ENCODE measurements around the gene CD74. TPM values are rescaled to one million over a fixed set of nuclear protein-coding genes. Genes with fewer than 3 reads are reported as not detected.

CD74 gene
- 100 to 1,000 TPM; 176 to 214 TPM for total RNA-seq
- 100 to 1,000 TPM; 299 to 327 TPM for polyA plus RNA-seq

DNA sequence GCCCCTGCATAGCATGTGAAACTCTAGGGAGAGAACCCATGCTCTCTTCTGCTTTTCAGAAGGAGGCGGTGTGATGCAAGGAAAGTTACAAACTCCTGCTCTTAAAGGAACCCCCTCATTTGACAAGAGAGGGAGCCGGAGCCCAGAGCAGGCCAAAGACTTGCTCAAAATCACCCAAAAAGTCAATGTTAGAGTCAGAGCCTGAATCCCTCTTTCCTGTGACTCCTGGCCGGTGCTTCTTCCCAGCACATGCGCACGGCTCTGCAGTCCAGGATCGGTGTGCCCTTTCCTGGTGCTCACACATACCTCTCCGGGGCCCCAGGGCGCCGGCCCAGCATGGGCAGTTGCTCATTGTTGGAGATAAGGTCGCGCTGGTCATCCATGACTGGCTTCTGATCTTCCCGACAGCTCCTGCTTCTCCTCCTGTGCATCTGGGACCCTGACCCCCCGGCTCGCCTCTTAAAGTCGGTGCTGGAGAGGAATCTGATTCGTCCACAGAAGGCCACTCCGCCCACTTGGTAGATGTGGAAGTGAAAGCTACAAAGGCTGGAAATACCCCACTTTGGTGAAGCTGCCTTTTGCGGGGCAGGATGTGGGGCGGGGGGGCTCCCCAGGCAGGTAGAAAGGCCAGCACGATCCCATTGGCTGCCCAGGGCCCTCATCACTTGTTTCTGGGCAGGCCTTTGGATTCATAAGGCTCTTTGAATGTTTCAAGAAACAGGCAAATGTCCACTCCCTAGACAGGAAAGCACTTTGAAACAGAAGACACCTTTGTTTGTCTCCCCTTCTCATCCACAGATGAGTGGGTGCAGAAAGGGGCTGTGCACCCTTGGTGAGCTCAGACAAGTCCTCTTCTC is at the start of gene CD74:
Gene CD74 (minus strand): TSS at position 592 of the 857 bp plus-strand sequence. CDS start 161 bp downstream, at position 431.
- peak within 1 kb of the TSS; percentile 44 to 55 (median 51) for H3K4me3 ChIP-seq (ENCODE audit: low read depth in 1 of 3, low read length in 3 of 3)
- no peaks in the 10 kb centered on the region for H3K36me3 ChIP-seq (ENCODE audit: control insufficient read depth in 4 of 4, insufficient read depth in 3 of 4, low read depth in 1 of 4, low read length in 3 of 4)
- peak; percentile 70 for TF ChIP-seq SP1 (IDR thresholded peaks at IDR 0.05)
- TF ChIP-seq HNF4G (IDR thresholded peaks at IDR 0.05), result no peak
- TF ChIP-seq JUND (IDR thresholded peaks at IDR 0.05), result no peak
- no peak for TF ChIP-seq FOXA1 (IDR thresholded peaks at IDR 0.05)
- no peak for TF ChIP-seq NR2F2 (IDR thresholded peaks at IDR 0.05)
- peak; percentile 71 for TF ChIP-seq REST (IDR thresholded peaks at IDR 0.05)
- TF ChIP-seq, protein P1, sequence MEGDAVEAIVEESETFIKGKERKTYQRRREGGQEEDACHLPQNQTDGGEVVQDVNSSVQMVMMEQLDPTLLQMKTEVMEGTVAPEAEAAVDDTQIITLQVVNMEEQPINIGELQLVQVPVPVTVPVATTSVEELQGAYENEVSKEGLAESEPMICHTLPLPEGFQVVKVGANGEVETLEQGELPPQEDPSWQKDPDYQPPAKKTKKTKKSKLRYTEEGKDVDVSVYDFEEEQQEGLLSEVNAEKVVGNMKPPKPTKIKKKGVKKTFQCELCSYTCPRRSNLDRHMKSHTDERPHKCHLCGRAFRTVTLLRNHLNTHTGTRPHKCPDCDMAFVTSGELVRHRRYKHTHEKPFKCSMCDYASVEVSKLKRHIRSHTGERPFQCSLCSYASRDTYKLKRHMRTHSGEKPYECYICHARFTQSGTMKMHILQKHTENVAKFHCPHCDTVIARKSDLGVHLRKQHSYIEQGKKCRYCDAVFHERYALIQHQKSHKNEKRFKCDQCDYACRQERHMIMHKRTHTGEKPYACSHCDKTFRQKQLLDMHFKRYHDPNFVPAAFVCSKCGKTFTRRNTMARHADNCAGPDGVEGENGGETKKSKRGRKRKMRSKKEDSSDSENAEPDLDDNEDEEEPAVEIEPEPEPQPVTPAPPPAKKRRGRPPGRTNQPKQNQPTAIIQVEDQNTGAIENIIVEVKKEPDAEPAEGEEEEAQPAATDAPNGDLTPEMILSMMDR (IDR thresholded peaks at IDR 0.05; ENCODE audit: low read depth, low read length, missing input control), result no peak
- TF ChIP-seq EGR1 (IDR thresholded peaks at IDR 0.05; ENCODE audit: low read depth in 2 of 2), result no peak
- peak in 1 of 2 donors; percentile 4 for TF ChIP-seq RAD21 (IDR thresholded peaks at IDR 0.05)
- TF ChIP-seq YY1 (IDR thresholded peaks at IDR 0.05), result peak; percentile 48
- no peak for TF ChIP-seq RXRA (IDR thresholded peaks at IDR 0.05)
- no peak for TF ChIP-seq MAX (IDR thresholded peaks at IDR 0.05)
- TF ChIP-seq FOXA2 (IDR thresholded peaks at IDR 0.05), result no peak
- TF ChIP-seq ATF3 (IDR thresholded peaks at IDR 0.05), result no peak
- TF ChIP-seq ZBTB33 (IDR thresholded peaks at IDR 0.05), result no peak
- TF ChIP-seq HNF4A (conservative IDR thresholded peaks at IDR 0.05), result peak in 1 of 2 donors; percentile 3
- TF ChIP-seq GABPA (IDR thresholded peaks at IDR 0.05 in 1 of 2, conservative IDR thresholded peaks at IDR 0.05 in 1 of 2), result peak in 1 of 2 donors; percentile 11
- peak; percentile 77 for TF ChIP-seq TAF1 (conservative IDR thresholded peaks at IDR 0.05)
- 22% methylated on average over 20 of the region's 20 CpGs for WGBS
- no peaks in the 10 kb centered on the region for H3K27me3 ChIP-seq (ENCODE audit: control insufficient read depth in 4 of 4, insufficient read depth in 4 of 4, low read length in 3 of 4)
- peak within 1 kb of the TSS; percentile 82 to 90 for H3K9ac ChIP-seq (ENCODE audit: low read depth in 1 of 2, low read length in 2 of 2)
- peak within 1 kb of the TSS; percentile 84 to 88 for H3K27ac ChIP-seq (ENCODE audit: low read depth in 1 of 2, low read length in 2 of 2)
- H3K9me3 ChIP-seq (ENCODE audit: control insufficient read depth in 4 of 4, low read length in 3 of 4), result no peaks in the 10 kb centered on the region
- DNase-seq (ENCODE audit: low spot score), result peak; percentile 61
- H3K4me1 ChIP-seq (ENCODE audit: control insufficient read depth in 4 of 4, insufficient read depth in 4 of 4, low read length in 3 of 4), result peaks cover 0 to 26% (median 15%) of the 10 kb centered on the region in 4 donors
